H7 (cell line): ENCODE data around the gene VOPP1. TPM values are rescaled to one million over a fixed set of nuclear protein-coding genes. Genes with fewer than 3 reads are reported as not detected.

Experiments used
- DNase-seq: peaks from one replicate; pipeline ENCODE4 v3.0.0; 2012
- H3K27me3 ChIP-seq: 2 replicates; pipeline ENCODE4 v1.6.0; 2011; ENCODE audit warnings: mild to moderate bottlenecking, low read length; ENCODE audit not compliant: control insufficient read depth, insufficient read depth
- H3K36me3 ChIP-seq: replicated peaks from 2 replicates; pipeline ENCODE4 v1.5.1; 2011; ENCODE audit warnings: low read length; ENCODE audit not compliant: control insufficient read depth, insufficient read depth
- H3K4me3 ChIP-seq: 2 replicates; pipeline ENCODE4 v1.5.1; 2011; ENCODE audit warnings: low read depth, mild to moderate bottlenecking, control low read depth, low read length, moderate library complexity; ENCODE audit not compliant: insufficient read depth
- total RNA-seq: library from RNA; depleted of rRNA; stranded (reverse); fragments of >200 nt; shearing (Covaris generic); gene quantifications from 2 replicates; pipeline ENCODE4 v1.2.3, GENCODE V29; 2014

Gene VOPP1
- total RNA-seq, 1 experiment from 2014 or later, result 103 TPM

DNA sequence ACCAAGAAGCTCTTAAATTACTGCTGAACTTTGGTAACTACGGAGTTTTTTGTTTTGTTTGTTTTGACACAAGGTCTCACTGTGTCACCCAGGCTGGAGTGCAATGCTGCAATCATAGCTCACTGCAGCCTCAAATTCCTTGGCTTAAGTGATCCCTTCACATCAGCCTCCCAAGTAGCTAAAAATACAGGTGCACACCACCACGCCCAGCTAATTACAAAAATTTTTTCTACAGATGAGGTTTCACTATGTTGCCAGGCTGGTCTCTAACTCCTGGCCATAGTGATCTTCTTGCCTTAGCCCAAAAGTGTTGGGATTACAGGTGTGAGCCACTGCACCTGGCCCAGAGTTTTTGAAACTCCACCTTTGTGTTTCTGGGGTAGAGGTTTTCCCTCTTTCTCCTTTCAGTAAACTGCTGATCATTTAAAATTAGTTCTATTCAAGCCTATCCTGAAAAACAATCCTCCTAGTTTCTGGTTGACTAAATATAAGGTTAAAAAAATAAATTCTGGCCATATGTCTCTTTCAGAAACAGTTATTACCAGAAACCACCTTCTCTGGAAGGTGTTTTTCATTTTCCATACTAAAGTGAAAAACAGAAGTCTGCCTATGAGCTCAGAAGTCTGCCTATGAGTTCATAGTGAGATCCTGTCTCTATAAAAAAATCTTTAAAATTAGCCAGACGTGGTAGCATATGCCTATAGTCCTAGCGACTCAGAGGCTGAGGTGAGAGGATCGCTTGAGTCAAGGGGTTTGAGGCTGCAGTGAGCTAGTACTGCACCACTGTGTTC is 63.9 kb downstream of the VOPP1 start:
- DNase-seq, result no peak

DNA sequence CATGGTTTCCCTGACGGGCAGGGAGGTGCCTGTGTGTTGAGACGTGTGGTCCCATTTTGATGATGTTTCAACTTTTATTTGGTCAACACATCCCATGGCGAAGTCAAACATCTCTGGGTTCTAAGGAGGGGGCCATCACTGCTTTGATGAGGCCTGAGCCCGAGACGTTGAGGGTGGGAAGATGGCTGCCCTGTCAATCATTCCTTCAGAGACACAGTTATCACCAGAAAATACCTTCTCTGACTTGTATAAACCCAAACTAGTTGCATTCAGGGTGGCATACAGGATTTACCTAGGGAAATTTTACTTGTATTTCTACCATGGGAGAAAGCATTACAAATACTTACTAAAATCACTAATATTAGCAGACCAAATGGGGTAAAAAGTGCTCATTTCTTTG is 64.6 kb downstream of the VOPP1 start:
- DNase-seq, result no peak
- H3K36me3 ChIP-seq, result no peaks in the 10 kb centered on the region; the same call in 1 of the 2 replicates

More for the DNA sequence above, 63.9 kb downstream of the VOPP1 start:
- no peaks in the 10 kb centered on the region for H3K27me3 ChIP-seq
- H3K4me3 ChIP-seq, result no peak overlapping the region
- no peaks in the 10 kb centered on the region; the same call in none of the 2 replicates for H3K36me3 ChIP-seq

DNA sequence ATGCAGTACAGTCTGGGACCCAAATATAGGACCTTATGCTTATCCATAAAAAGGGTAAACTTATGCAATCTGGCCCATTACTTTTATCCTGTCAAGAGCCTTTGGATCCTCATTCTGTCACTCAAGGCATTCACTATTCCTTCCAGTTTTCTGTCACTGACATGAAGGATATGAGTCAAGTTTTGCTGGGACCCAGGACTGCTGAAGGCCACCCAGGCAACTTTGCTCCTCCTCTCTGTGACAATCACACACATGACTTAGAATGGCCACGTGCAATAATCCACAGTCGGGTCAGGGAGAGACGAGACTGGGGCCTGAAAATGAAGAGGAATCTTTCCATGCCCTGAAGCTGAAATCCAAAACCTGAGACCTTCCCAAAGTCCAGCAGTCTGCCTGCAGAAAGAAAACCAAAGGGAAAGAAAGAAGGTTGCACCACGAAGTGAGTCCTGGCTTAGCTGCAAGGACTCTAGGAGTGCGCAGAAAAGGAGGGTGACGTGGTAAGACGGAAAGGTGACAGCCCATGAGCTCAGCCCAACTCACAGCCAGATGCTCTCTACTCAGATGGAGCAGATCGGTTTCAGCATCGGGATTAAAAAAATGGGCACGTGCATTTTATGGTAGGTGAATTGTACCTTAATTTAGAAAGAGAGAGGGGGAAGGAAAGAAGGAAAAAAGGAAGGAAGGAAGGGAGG is 67.2 kb downstream of the VOPP1 start:
- Histone ChIP-seq H3K36me3 (no peaks in the 10 kb centered on the region; the same call in 1 of the 2 replicates), H3K4me3 (no peak overlapping the region)
- DNase-seq, result no peak

More for the DNA sequence above, 64.6 kb downstream of the VOPP1 start:
- Histone ChIP-seq H3K27me3 (no peaks in the 10 kb centered on the region), H3K4me3 (no peak overlapping the region)

DNA sequence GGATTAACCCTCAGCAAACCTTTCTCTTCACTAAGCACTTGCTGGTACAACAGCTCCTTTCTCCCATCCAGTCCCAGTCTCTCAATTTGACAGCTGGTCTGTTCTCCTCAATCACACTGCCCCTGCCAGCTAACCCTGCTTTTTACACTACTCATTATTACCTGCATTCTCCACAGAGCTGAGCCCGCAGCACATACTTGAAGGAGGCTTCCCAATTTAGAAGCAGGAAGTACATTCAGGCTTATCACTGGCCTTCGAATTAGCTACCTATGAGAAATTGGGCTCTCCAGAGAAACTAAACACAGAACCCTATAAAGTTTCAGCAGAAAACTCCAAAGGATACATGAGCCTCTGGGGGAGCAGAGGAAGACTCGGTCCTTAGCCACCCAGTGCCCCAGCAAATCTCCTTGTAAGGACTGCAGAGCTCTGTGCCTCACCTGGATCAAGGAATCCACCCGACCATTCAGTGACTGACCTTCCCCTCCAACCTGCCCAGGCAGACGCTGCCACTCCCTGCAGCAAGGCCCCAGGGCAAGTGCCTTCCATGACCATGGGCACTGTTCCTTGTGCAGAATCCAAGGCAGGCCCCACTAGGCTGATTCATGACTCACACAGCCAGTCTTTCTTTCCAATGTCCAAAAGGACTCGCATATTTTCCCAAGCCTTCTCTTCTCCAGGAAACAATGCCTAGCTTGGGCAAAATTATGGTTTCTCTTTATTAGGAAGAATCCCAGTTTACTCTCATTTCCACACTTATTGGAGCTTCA is 68.0 kb downstream of the VOPP1 start:
- Histone ChIP-seq H3K27me3 (no peaks in the 10 kb centered on the region), H3K36me3 (no peaks in the 10 kb centered on the region; the same call in 1 of the 2 replicates), H3K4me3 (no peak overlapping the region)
- no peak for DNase-seq

More for the DNA sequence above, 67.2 kb downstream of the VOPP1 start:
- H3K27me3 ChIP-seq, result no peaks in the 10 kb centered on the region

DNA sequence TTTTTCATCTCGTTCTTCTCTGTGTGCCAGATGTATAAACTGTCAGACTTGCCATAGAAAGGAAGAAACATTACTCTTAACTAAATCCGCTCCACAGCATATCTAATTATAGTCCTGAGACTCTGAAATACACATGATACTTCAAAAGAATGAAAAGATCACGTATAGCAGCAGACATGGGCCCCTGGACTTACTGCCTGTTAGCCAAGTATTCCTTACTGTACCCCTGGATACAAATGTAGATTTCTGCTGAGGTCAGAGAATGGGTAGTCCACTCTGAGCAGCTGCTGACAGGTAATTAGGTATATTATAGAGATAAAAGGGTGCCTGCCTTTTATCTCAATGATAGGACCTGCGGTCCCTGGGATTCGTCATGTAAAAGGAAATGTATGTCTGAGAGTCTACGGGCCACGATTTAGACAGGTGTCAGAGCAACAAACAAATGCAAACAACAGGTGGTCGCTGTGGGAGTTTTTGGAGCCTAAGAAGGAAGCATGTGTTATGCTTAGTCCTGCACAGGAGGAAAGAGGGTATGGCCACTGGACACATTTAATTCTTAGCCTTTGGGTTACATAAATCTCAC is 69.4 kb downstream of the VOPP1 start:
- Histone ChIP-seq H3K36me3 (no peaks in the 10 kb centered on the region; the same call in 1 of the 2 replicates), H3K27me3 (no peaks in the 10 kb centered on the region), H3K4me3 (no peak overlapping the region)
- no peak for DNase-seq

- no peak overlapping the region for H3K4me3 ChIP-seq
- no peak for DNase-seq
- H3K36me3 ChIP-seq, result peaks cover 1% of the 10 kb centered on the region
- H3K27me3 ChIP-seq, result no peaks in the 10 kb centered on the region
These were observed 70.0 kb downstream of the VOPP1 start for GRCh38 chr7:55502124-55502857.

DNA sequence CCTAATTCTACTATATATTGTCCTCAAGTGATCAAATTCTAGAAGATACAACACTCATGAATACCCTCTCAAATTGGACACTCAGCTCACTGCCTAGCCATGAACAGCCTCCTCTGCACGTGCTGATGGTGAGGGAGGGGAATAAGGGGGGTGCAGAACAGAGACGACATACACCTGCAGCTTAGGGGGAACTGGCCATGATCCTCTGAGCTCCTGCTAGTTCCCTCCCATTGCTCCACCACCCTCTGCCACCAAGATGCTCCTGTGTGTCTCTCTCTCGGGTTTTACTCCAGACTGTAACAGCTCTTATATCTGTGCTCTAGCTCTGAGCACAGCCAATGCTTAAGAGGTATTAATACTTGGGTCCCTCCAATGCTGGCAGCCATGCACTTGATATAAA is 70.7 kb downstream of the VOPP1 start:
- H3K27me3 ChIP-seq, result no peaks in the 10 kb centered on the region
- no peak overlapping the region for H3K4me3 ChIP-seq
- peaks cover 4% of the 10 kb centered on the region for H3K36me3 ChIP-seq
- no peak for DNase-seq

GRCh38 chr7:55500117-55500756 is 72.1 kb downstream of the VOPP1 start:
- Histone ChIP-seq H3K36me3 (peaks cover 4% of the 10 kb centered on the region), H3K27me3 (no peaks in the 10 kb centered on the region), H3K4me3 (no peak overlapping the region)
- no peak for DNase-seq

- Histone ChIP-seq H3K27me3 (no peaks in the 10 kb centered on the region), H3K36me3 (peaks cover 4% of the 10 kb centered on the region), H3K4me3 (no peak overlapping the region)
- no peak for DNase-seq
These were observed 72.7 kb downstream of the VOPP1 start for GRCh38 chr7:55499591-55499990.

GRCh38 chr7:55498770-55499169 is 73.5 kb downstream of the VOPP1 start:
- no peak for DNase-seq

GRCh38 chr7:55498142-55498541 is 74.2 kb downstream of the VOPP1 start:
- Histone ChIP-seq H3K27me3 (no peaks in the 10 kb centered on the region), H3K4me3 (no peak overlapping the region), H3K36me3 (peaks cover 4% of the 10 kb centered on the region)
- no peak for DNase-seq

More at GRCh38 chr7:55498770-55499169, 73.5 kb downstream of the VOPP1 start:
- Histone ChIP-seq H3K4me3 (no peak overlapping the region), H3K27me3 (no peaks in the 10 kb centered on the region), H3K36me3 (peaks cover 4% of the 10 kb centered on the region)

DNA sequence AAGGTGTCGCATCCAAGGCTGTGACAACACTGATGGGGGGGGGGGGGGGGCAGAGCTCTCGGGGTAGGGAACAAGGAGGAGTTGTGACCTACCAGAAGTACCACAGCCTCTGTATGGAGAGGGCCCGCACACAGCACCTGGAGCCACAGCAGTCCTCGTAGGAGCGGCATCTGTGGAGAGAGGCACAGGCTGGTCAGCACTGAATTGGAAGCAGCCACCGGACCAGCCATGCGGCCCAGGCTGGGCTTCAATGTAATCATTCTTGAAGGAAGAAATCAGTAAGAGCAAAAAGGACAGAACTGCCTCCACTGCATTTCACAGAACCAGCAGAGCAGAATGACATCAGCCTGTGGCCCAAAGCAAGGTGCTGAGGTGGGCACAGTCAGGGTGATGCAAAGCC is 74.8 kb downstream of the VOPP1 start:
- Histone ChIP-seq H3K4me3 (no peak overlapping the region), H3K36me3 (peaks cover 4% of the 10 kb centered on the region), H3K27me3 (no peaks in the 10 kb centered on the region)
- DNase-seq, result no peak

DNA sequence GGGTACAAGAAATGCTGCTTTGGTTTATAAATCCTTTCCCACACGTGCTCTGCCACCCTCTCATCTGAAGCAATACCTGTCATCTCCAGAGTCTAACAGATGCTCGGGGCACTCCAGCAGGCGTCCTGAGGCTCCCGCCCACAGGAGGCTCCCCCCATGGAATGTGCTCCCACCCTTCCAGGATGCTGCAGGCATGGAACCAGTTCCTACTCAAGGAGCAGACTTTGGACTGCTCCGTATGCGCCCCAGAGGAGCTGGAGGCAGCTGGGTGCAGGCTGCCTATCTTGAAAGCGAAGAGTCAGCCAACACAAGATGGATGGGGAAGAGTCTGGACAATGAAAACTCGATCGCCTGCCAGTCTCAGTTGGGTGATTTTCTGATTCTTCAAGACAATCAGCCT is 75.4 kb downstream of the VOPP1 start:
- DNase-seq, result no peak
- H3K4me3 ChIP-seq, result no peak overlapping the region
- H3K36me3 ChIP-seq, result peaks cover 7% of the 10 kb centered on the region
- H3K27me3 ChIP-seq, result no peaks in the 10 kb centered on the region
